ENCODE data around the gene CLMN.
A peak's percentile ranks its signal among the peaks of the same experiment; 100 is the strongest.

Gene CLMN

DNA sequence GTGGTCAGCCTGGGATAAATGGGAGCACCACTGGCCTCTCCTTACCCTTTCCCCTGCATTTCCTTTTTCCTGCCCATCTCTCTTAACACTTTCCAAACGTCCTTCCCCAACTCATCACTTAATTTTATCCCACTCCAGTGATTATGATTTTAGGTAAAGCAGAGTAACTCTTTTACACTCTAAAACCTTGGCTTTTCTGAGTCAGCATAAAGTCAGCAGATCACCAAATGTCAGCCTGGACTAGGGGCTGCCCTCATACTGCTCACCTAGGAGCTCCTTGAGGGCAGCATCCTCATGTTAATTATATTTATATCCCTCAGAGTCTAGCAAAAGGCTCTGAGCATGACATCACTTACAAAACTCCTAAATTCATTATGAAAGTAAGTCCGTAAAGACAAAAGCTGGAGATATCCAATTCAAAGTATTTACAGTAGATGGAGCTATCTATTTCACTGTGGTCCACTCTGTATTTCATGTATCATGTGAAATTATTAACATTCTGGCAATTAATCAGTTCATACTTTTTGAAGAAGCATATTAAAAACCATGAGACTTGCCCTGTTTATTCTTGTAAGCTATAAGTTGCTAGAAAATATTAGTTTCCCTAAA, 145.4 kb downstream of the CLMN start:
- Histone ChIP-seq H3K36me3 (ENCODE audit: control insufficient read depth, insufficient read depth, low read length) (no peaks in the 10 kb centered on the region), H3K9me3 (ENCODE audit: control insufficient read depth, low read length) (no peaks in the 10 kb centered on the region), H3K4me3 (ENCODE audit: extremely low read depth, insufficient read depth, low read length, poor library complexity, severe bottlenecking) (no peak overlapping the region), H3K27ac (ENCODE audit: low read depth, low read length, severe bottlenecking) (no peak overlapping the region), H3K4me1 (ENCODE audit: control insufficient read depth, insufficient read depth, low read length, poor library complexity, severe bottlenecking) (no peaks in the 10 kb centered on the region)
- WGBS, 2 experiments (ENCODE audit: insufficient coverage in 2 of 2): no CpG with 5 or more reads among the region's 2 CpGs

GRCh38 chr14:95173518-95173917, 146.2 kb downstream of the CLMN start:
- Histone ChIP-seq H3K27ac (ENCODE audit: low read depth, low read length, severe bottlenecking) (no peak overlapping the region), H3K9me3 (ENCODE audit: control insufficient read depth, low read length) (peaks cover under 1% of the 10 kb centered on the region), H3K36me3 (ENCODE audit: control insufficient read depth, insufficient read depth, low read length) (no peaks in the 10 kb centered on the region), H3K4me1 (ENCODE audit: control insufficient read depth, insufficient read depth, low read length, poor library complexity, severe bottlenecking) (no peaks in the 10 kb centered on the region), H3K4me3 (ENCODE audit: extremely low read depth, insufficient read depth, low read length, poor library complexity, severe bottlenecking) (no peak overlapping the region)

- H3K4me3 ChIP-seq (ENCODE audit: extremely low read depth, insufficient read depth, low read length, poor library complexity, severe bottlenecking): no peak overlapping the region
- H3K27ac ChIP-seq (ENCODE audit: low read depth, low read length, severe bottlenecking): no peak overlapping the region
- H3K9me3 ChIP-seq (ENCODE audit: control insufficient read depth, low read length): peaks cover 10% of the 10 kb centered on the region
- no peaks in the 10 kb centered on the region for H3K36me3 ChIP-seq (ENCODE audit: control insufficient read depth, insufficient read depth, low read length)
- no peaks in the 10 kb centered on the region for H3K4me1 ChIP-seq (ENCODE audit: control insufficient read depth, insufficient read depth, low read length, poor library complexity, severe bottlenecking)
- 90 to 100% methylated on average over 2 of the region's 2 CpGs for WGBS, 2 experiments (ENCODE audit: insufficient coverage in 2 of 2)
These were observed 152.5 kb downstream of the CLMN start for GRCh38 chr14:95167177-95167576.

- whole genome bisulfite sequencing, 2 experiments (ENCODE audit: insufficient coverage in 2 of 2): 86 to 100% methylated on average over 2 of the region's 3 CpGs
- Histone ChIP-seq H3K4me1 (ENCODE audit: control insufficient read depth, insufficient read depth, low read length, poor library complexity, severe bottlenecking) (no peaks in the 10 kb centered on the region), H3K4me3 (ENCODE audit: extremely low read depth, insufficient read depth, low read length, poor library complexity, severe bottlenecking) (no peak overlapping the region), H3K9me3 (ENCODE audit: control insufficient read depth, low read length) (peaks cover 10% of the 10 kb centered on the region), H3K27ac (ENCODE audit: low read depth, low read length, severe bottlenecking) (no peak overlapping the region), H3K36me3 (ENCODE audit: control insufficient read depth, insufficient read depth, low read length) (no peaks in the 10 kb centered on the region)
These were observed 154.2 kb downstream of the CLMN start for GRCh38 chr14:95165517-95165916.

DNA sequence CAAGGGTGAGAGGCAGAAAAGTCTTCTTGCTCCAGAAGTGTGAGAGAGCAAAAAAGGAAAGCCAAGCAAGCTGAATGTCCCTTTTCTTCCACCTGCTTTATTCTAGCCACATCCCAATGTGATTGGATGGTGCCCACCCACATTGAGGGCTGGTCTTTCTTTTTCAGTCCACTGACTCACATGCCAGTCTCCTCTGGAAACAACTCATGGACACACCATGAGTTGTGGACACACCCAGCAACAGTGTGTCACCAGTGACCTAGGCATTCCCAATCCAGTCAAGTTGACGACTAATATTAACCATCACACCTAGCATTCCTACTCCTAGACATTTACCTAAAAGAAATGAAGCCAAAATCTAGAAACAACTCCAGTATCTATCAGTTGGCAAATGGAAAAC, 155.2 kb downstream of the CLMN start:
- 88% methylated on average over 1 of the region's 1 CpG; no CpG with 5 or more reads in 1 of the 2 experiments for WGBS, 2 experiments (ENCODE audit: insufficient coverage in 2 of 2)
- H3K4me1 ChIP-seq (ENCODE audit: control insufficient read depth, insufficient read depth, low read length, poor library complexity, severe bottlenecking): no peaks in the 10 kb centered on the region
- no peaks in the 10 kb centered on the region for H3K36me3 ChIP-seq (ENCODE audit: control insufficient read depth, insufficient read depth, low read length)
- no peak overlapping the region for H3K27ac ChIP-seq (ENCODE audit: low read depth, low read length, severe bottlenecking)
- H3K9me3 ChIP-seq (ENCODE audit: control insufficient read depth, low read length): peaks cover 10% of the 10 kb centered on the region
- H3K4me3 ChIP-seq (ENCODE audit: extremely low read depth, insufficient read depth, low read length, poor library complexity, severe bottlenecking): no peak overlapping the region

GRCh38 chr14:95163666-95164065, 156.0 kb downstream of the CLMN start:
- no peak overlapping the region for H3K27ac ChIP-seq (ENCODE audit: low read depth, low read length, severe bottlenecking)
- no peaks in the 10 kb centered on the region for H3K4me1 ChIP-seq (ENCODE audit: control insufficient read depth, insufficient read depth, low read length, poor library complexity, severe bottlenecking)
- H3K36me3 ChIP-seq (ENCODE audit: control insufficient read depth, insufficient read depth, low read length): no peaks in the 10 kb centered on the region
- H3K4me3 ChIP-seq (ENCODE audit: extremely low read depth, insufficient read depth, low read length, poor library complexity, severe bottlenecking): no peak overlapping the region
- H3K9me3 ChIP-seq (ENCODE audit: control insufficient read depth, low read length): peaks cover 10% of the 10 kb centered on the region
- WGBS, 2 experiments (ENCODE audit: insufficient coverage in 2 of 2): 80 to 94% methylated on average over 2 of the region's 3 CpGs

DNA sequence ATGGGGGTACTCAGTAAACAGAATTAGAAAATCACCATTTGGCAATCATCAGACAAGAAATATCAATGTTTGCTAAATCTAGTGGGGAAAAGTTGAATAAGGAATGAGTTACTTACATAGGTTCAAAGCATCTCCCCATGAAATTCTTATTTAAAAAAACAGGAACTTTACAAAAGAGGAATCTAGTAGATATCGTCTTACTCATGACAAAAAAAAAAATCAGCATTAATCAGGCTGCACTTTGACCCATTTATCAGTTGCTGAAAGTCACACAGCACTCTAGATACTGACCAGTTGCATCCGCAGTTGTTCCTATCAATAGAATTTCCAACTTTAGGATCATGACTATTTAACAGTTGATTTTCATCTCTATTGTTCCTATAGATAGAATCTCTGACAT, 156.6 kb downstream of the CLMN start:
- 81 to 100% methylated on average over 1 to 2 of the region's 2 CpGs for WGBS, 2 experiments (ENCODE audit: insufficient coverage in 2 of 2)
- Histone ChIP-seq H3K4me1 (ENCODE audit: control insufficient read depth, insufficient read depth, low read length, poor library complexity, severe bottlenecking) (no peaks in the 10 kb centered on the region), H3K9me3 (ENCODE audit: control insufficient read depth, low read length) (peaks cover 6% of the 10 kb centered on the region), H3K27ac (ENCODE audit: low read depth, low read length, severe bottlenecking) (no peak overlapping the region), H3K36me3 (ENCODE audit: control insufficient read depth, insufficient read depth, low read length) (no peaks in the 10 kb centered on the region), H3K4me3 (ENCODE audit: extremely low read depth, insufficient read depth, low read length, poor library complexity, severe bottlenecking) (no peak overlapping the region)

GRCh38 chr14:95162641-95163040, 157.1 kb downstream of the CLMN start:
- Histone ChIP-seq H3K9me3 (ENCODE audit: control insufficient read depth, low read length) (peaks cover 1% of the 10 kb centered on the region), H3K4me1 (ENCODE audit: control insufficient read depth, insufficient read depth, low read length, poor library complexity, severe bottlenecking) (no peaks in the 10 kb centered on the region), H3K27ac (ENCODE audit: low read depth, low read length, severe bottlenecking) (no peak overlapping the region), H3K36me3 (ENCODE audit: control insufficient read depth, insufficient read depth, low read length) (no peaks in the 10 kb centered on the region), H3K4me3 (ENCODE audit: extremely low read depth, insufficient read depth, low read length, poor library complexity, severe bottlenecking) (no peak overlapping the region)
- WGBS, 2 experiments (ENCODE audit: insufficient coverage in 2 of 2): 39 to 50% methylated on average over 2 of the region's 2 CpGs

- WGBS, 2 experiments (ENCODE audit: insufficient coverage in 2 of 2): 0% methylated on average over 41 to 61 of the region's 77 CpGs
- Histone ChIP-seq H3K4me1 (ENCODE audit: control insufficient read depth, insufficient read depth, low read length, poor library complexity, severe bottlenecking) (peaks cover 4% of the 10 kb centered on the region), H3K4me3 (ENCODE audit: extremely low read depth, insufficient read depth, low read length, poor library complexity, severe bottlenecking) (peak within 1 kb of the TSS; percentile 83), H3K36me3 (ENCODE audit: control insufficient read depth, insufficient read depth, low read length) (peaks cover 15% of the 10 kb centered on the region), H3K9me3 (ENCODE audit: control insufficient read depth, low read length) (no peaks in the 10 kb centered on the region), H3K27ac (ENCODE audit: low read depth, low read length, severe bottlenecking) (peak within 1 kb of the TSS; percentile 83)
These were observed 162.2 kb downstream of the CLMN start, which contains the start of gene DICER1 for GRCh38 chr14:95157327-95158189. DICER1 (minus strand) TSS chr14:95157529; CDS start chr14:95133458, 24,071 bp downstream.

DNA sequence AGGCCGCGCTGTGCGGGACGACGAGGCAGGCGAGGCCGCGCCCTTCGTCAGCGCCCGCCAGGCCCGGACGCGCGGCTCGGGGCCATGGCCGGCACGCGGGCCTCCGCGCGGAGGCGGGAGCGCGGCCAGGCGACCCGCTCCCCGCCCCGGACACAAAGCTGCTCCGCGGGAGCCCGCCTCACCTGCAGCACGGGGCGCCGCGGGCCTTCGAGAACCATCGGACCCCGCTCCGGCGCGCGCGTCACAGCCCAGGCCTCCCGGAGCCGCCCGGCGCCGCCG, 162.7 kb downstream of the CLMN start:
- no peaks in the 10 kb centered on the region for H3K9me3 ChIP-seq (ENCODE audit: control insufficient read depth, low read length)
- peaks cover 4% of the 10 kb centered on the region for H3K4me1 ChIP-seq (ENCODE audit: control insufficient read depth, insufficient read depth, low read length, poor library complexity, severe bottlenecking)
- H3K27ac ChIP-seq (ENCODE audit: low read depth, low read length, severe bottlenecking): peak overlapping the region; percentile 83
- H3K4me3 ChIP-seq (ENCODE audit: extremely low read depth, insufficient read depth, low read length, poor library complexity, severe bottlenecking): peak overlapping the region; percentile 83
- peaks cover 15% of the 10 kb centered on the region for H3K36me3 ChIP-seq (ENCODE audit: control insufficient read depth, insufficient read depth, low read length)
- 0 to 1% methylated on average over 20 to 46 of the region's 50 CpGs for WGBS, 2 experiments (ENCODE audit: insufficient coverage in 2 of 2)
